K562 (cell line): ENCODE data around the gene CENPP. TPM values are rescaled to one million over a fixed set of nuclear protein-coding genes. Genes with fewer than 3 reads are reported as not detected.

Source experiments
- ATF6 ChIP-seq: sonication (generic); formaldehyde crosslinking; IDR thresholded peaks from 2 replicates; pipeline ENCODE4 v1.4.0; 2020; ENCODE audit warnings: mild to moderate bottlenecking, missing genetic modification reagents
- CTBP1 ChIP-seq: fragments of 450-650 bp; IDR thresholded peaks from 2 replicates; pipeline ENCODE4 v1.6.1; 2016; ENCODE audit warnings: borderline replicate concordance
- DNMT1 ChIP-seq: fragments of 450-650 bp; IDR thresholded peaks from 2 replicates; pipeline ENCODE4 v1.6.1; 2016; ENCODE audit warnings: antibody characterized with exemption, mild to moderate bottlenecking
- E2F6 ChIP-seq, 2 experiments: IDR thresholded peaks; 2 replicates each; pipeline ENCODE4 v1.6.1; 2011; ENCODE audit warnings: borderline replicate concordance in 1 of 2, control low read depth in 1 of 2, low read depth in 1 of 2, low read length in 1 of 2, mild to moderate bottlenecking in 1 of 2, mixed read lengths in 1 of 2, moderate library complexity in 1 of 2; ENCODE audit not compliant: insufficient read depth in 1 of 2, insufficient read length in 1 of 2, poor library complexity in 1 of 2, severe bottlenecking in 1 of 2; ENCODE audit errors: extremely low read depth in 1 of 2
- ETV6 ChIP-seq, 3 experiments: fragments of 150-350 bp in 1 of 3; sonication (generic) in 1 of 3; formaldehyde crosslinking in 1 of 3; IDR thresholded peaks; 2 replicates each; pipeline versions ENCODE4 v1.6.1 to v1.8.0; 2014 to 2022; ENCODE audit warnings: borderline replicate concordance in 2 of 3, low read depth in 2 of 3, antibody characterized with exemption in 1 of 3, low read length in 1 of 3, mild to moderate bottlenecking in 1 of 3, missing genetic modification reagents in 1 of 3
- FOXA1 ChIP-seq: fragments of 450-650 bp; IDR thresholded peaks from 2 replicates; pipeline ENCODE4 v1.6.1; 2016; ENCODE audit warnings: mild to moderate bottlenecking, borderline replicate concordance
- FUS ChIP-seq: fragments of 200-400 bp; formaldehyde crosslinking; optimal IDR thresholded peaks from 2 replicates; pipeline ENCODE3; 2017; ENCODE audit warnings: low read depth, low read length
- MEF2A ChIP-seq: IDR thresholded peaks from 2 replicates; pipeline ENCODE4 v1.6.1; 2011; ENCODE audit warnings: low read depth, mild to moderate bottlenecking, low read length, moderate library complexity; ENCODE audit not compliant: control insufficient read depth
- NFATC3 ChIP-seq: fragments of 450-650 bp; IDR thresholded peaks from 2 replicates; pipeline ENCODE4 v1.6.1; 2017; ENCODE audit warnings: mild to moderate bottlenecking
- SMAD4 ChIP-seq: fragments of 250-450 bp; sonication (Bioruptor Pico); conservative IDR thresholded peaks from 2 replicates; pipeline ENCODE4 v1.8.0; 2021; ENCODE audit warnings: inconsistent platforms, mild to moderate bottlenecking, moderate library complexity
- TCF15 ChIP-seq: fragments of 250-450 bp; sonication (Bioruptor Pico); IDR thresholded peaks from 2 replicates; pipeline ENCODE4 v1.8.0; 2022; ENCODE audit warnings: moderate library complexity, mild to moderate bottlenecking, inconsistent platforms
- USF1 ChIP-seq: sonication (generic); formaldehyde crosslinking; IDR thresholded peaks from 2 replicates; pipeline ENCODE4 v1.9.0; 2022; ENCODE audit warnings: mild to moderate bottlenecking, missing genetic modification reagents
- ZBED1 ChIP-seq: IDR thresholded peaks from 2 replicates; pipeline ENCODE4 v1.6.1; 2014
- ZNF217 ChIP-seq: sonication (generic); formaldehyde crosslinking; IDR thresholded peaks from 2 replicates; pipeline ENCODE4 v1.8.0; 2022; ENCODE audit warnings: mild to moderate bottlenecking, missing genetic modification reagents
- ZNF518B ChIP-seq: fragments of 250-450 bp; sonication (Bioruptor Pico); IDR thresholded peaks from 2 replicates; pipeline ENCODE4 v1.5.0; 2021; ENCODE audit warnings: mild to moderate bottlenecking, moderate library complexity
- polyA plus RNA-seq, 8 experiments: library from polyadenylated mRNA; depleted of rRNA in 4 of 8; stranded (reverse) in 5 of 8; unstranded in 3 of 8; fragments of >200 nt; fragmentation: Nextera tagmentation in 2 of 8; fragmentation: Illumina TruSeq in 1 of 8; extraction: Ambion mirVana in 2 of 8; extraction: Trizol in 1 of 8; gene quantifications; 2 replicates each; pipeline versions ENCODE4 v1.2.1 to v1.2.3, GENCODE V29; 2011 to 2014; ENCODE audit warnings: inconsistent platforms in 1 of 8, missing spikeins in 1 of 8
- total RNA-seq, 7 experiments: library from RNA; depleted of rRNA in 6 of 7; stranded (reverse); fragments of >200 nt in 6 of 7; fragmentation: Illumina TruSeq in 2 of 7; extraction: Trizol in 2 of 7; gene quantifications; 2 replicates each; pipeline versions ENCODE4 v1.2.1 to v1.2.3, GENCODE V29; 2011 to 2021; ENCODE audit warnings: low replicate concordance in 1 of 7
- TF ChIP-seq, protein P1 (sequence below): IDR thresholded peaks from 2 replicates; pipeline ENCODE4 v1.6.1; 2011; ENCODE audit warnings: borderline replicate concordance, low read depth, mild to moderate bottlenecking, moderate library complexity, low read length; ENCODE audit not compliant: insufficient read depth, poor library complexity, severe bottlenecking

The CENPP gene
- total and polyA plus RNA-seq, 9 of the 15 experiments (the other 6 are each of a cell fraction or from before 2014, with no cell fraction given): 8.0 to 28.5 (median 17.9) TPM

- TF ChIP-seq ATF6 (CRISPR knock-in tag): 0 out of 2 replicates have a peak, but pooled peaks have one; percentile 49
- TF ChIP-seq ZNF217: no peak
- no peak for TF ChIP-seq TCF15
- TF ChIP-seq USF1 (CRISPR knock-in tag): peak; percentile 98
- TF ChIP-seq DNMT1: no peak
- TF ChIP-seq CTBP1: peak; percentile 100
- no peak for TF ChIP-seq ZNF518B
- no peak for TF ChIP-seq MEF2A
- no peak for TF ChIP-seq FOXA1
- TF ChIP-seq FUS: no peak
- TF ChIP-seq SMAD4 (CRISPR knock-in tag): no peak; the same call in 1 of the 2 replicates
- no peak for TF ChIP-seq ETV6 (IDR thresholded peaks at IDR 0.05; ENCODE audit: borderline replicate concordance in 1 of 2, low read depth in 2 of 2, low read length in 1 of 2)
- TF ChIP-seq ETV6 (CRISPR knock-in tag; IDR thresholded peaks at IDR 0.05; ENCODE audit: borderline replicate concordance): no peak
- TF ChIP-seq ZBED1: no peak
- TF ChIP-seq, protein P1, sequence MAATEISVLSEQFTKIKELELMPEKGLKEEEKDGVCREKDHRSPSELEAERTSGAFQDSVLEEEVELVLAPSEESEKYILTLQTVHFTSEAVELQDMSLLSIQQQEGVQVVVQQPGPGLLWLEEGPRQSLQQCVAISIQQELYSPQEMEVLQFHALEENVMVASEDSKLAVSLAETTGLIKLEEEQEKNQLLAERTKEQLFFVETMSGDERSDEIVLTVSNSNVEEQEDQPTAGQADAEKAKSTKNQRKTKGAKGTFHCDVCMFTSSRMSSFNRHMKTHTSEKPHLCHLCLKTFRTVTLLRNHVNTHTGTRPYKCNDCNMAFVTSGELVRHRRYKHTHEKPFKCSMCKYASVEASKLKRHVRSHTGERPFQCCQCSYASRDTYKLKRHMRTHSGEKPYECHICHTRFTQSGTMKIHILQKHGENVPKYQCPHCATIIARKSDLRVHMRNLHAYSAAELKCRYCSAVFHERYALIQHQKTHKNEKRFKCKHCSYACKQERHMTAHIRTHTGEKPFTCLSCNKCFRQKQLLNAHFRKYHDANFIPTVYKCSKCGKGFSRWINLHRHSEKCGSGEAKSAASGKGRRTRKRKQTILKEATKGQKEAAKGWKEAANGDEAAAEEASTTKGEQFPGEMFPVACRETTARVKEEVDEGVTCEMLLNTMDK: no peak
- peak; percentile 93 for TF ChIP-seq NFATC3
- TF ChIP-seq E2F6 (IDR thresholded peaks at IDR 0.05; ENCODE audit: borderline replicate concordance in 1 of 2, extremely low read depth in 1 of 2, insufficient read depth in 1 of 2, insufficient read length in 1 of 2, low read depth in 1 of 2, low read length in 1 of 2, poor library complexity in 1 of 2, severe bottlenecking in 1 of 2): peak; percentile 70 to 91
Observed at GRCh38 chr9:92325269-92325990, at the start of gene CENPP, which contains the start of gene NOL8 (continued).
